ENCODE measurements around the gene CLRN2. TPM values are rescaled to one million over a fixed set of nuclear protein-coding genes. Genes with fewer than 3 reads are reported as not detected.

The CLRN2 gene
- polyA plus RNA-seq, 1 donor from 2014 or later = not detected

DNA sequence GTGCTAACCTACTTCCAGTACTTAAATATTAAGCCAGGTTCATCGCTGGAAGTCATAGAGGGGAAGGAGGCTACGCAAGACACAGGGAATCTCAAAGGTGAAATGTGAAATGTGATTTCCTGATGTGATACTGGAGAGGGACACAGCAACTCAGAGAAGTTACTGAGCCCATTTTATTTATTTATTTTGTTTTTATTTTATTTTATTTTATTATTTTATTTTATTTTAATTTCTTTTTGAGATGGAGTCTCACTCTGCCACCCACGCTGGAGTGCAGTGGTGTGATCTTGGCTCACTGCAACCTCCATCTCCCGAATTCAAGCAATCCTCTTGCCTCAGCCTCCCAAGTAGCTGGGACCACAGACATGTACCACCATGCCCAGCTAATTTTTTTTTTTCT, 19.7 kb downstream of the CLRN2 start:
- Histone ChIP-seq H3K9me2 (ENCODE audit: insufficient read depth, low read length) (no peaks in the 10 kb centered on the region), H3K27ac (ENCODE audit: low read length) (no peak overlapping the region), H3K9ac (ENCODE audit: low read length) (no peak overlapping the region), H4K20me1 (ENCODE audit: insufficient read depth) (no peaks in the 10 kb centered on the region), H3K4me2 (ENCODE audit: low read length) (no peak overlapping the region), H2AFZ (ENCODE audit: low read depth, low read length) (no peak overlapping the region), H3K27me3 (ENCODE audit: insufficient read depth, low read depth, low read length) (no peaks in the 10 kb centered on the region), H3F3A (ENCODE audit: insufficient read depth, low read length, poor library complexity, severe bottlenecking) (no peaks in the 10 kb centered on the region), H3K79me2 (replicated peaks; ENCODE audit: insufficient read depth, low read length) (no peaks in the 10 kb centered on the region), H3K36me3 (ENCODE audit: insufficient read depth, low read length) (no peaks in the 10 kb centered on the region), H3K9me3 (ENCODE audit: low read length) (no peaks in the 10 kb centered on the region), H3K4me3 (ENCODE audit: low read length) (no peak overlapping the region)
- TF ChIP-seq EZH2 (IDR thresholded peaks at IDR 0.05; ENCODE audit: borderline replicate concordance, insufficient read depth, low read length, poor library complexity, severe bottlenecking) (no peak), MXI1 (conservative IDR thresholded peaks at IDR 0.05; ENCODE audit: poor library complexity, severe bottlenecking) (no peak), RAD21 (conservative IDR thresholded peaks at IDR 0.05) (no peak), SMC3 (conservative IDR thresholded peaks at IDR 0.05; ENCODE audit: poor library complexity) (no peak), TAF1 (IDR thresholded peaks at IDR 0.05; ENCODE audit: low read depth) (no peak), POLR2AphosphoS5 (IDR thresholded peaks at IDR 0.05) (no peak), EP300 (conservative IDR thresholded peaks at IDR 0.05; ENCODE audit: poor library complexity, severe bottlenecking) (no peak)
- TF ChIP-seq, protein P1, sequence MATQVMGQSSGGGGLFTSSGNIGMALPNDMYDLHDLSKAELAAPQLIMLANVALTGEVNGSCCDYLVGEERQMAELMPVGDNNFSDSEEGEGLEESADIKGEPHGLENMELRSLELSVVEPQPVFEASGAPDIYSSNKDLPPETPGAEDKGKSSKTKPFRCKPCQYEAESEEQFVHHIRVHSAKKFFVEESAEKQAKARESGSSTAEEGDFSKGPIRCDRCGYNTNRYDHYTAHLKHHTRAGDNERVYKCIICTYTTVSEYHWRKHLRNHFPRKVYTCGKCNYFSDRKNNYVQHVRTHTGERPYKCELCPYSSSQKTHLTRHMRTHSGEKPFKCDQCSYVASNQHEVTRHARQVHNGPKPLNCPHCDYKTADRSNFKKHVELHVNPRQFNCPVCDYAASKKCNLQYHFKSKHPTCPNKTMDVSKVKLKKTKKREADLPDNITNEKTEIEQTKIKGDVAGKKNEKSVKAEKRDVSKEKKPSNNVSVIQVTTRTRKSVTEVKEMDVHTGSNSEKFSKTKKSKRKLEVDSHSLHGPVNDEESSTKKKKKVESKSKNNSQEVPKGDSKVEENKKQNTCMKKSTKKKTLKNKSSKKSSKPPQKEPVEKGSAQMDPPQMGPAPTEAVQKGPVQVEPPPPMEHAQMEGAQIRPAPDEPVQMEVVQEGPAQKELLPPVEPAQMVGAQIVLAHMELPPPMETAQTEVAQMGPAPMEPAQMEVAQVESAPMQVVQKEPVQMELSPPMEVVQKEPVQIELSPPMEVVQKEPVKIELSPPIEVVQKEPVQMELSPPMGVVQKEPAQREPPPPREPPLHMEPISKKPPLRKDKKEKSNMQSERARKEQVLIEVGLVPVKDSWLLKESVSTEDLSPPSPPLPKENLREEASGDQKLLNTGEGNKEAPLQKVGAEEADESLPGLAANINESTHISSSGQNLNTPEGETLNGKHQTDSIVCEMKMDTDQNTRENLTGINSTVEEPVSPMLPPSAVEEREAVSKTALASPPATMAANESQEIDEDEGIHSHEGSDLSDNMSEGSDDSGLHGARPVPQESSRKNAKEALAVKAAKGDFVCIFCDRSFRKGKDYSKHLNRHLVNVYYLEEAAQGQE (IDR thresholded peaks at IDR 0.05; ENCODE audit: borderline replicate concordance) = no peak
- TF ChIP-seq, protein P2, sequence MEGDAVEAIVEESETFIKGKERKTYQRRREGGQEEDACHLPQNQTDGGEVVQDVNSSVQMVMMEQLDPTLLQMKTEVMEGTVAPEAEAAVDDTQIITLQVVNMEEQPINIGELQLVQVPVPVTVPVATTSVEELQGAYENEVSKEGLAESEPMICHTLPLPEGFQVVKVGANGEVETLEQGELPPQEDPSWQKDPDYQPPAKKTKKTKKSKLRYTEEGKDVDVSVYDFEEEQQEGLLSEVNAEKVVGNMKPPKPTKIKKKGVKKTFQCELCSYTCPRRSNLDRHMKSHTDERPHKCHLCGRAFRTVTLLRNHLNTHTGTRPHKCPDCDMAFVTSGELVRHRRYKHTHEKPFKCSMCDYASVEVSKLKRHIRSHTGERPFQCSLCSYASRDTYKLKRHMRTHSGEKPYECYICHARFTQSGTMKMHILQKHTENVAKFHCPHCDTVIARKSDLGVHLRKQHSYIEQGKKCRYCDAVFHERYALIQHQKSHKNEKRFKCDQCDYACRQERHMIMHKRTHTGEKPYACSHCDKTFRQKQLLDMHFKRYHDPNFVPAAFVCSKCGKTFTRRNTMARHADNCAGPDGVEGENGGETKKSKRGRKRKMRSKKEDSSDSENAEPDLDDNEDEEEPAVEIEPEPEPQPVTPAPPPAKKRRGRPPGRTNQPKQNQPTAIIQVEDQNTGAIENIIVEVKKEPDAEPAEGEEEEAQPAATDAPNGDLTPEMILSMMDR (IDR thresholded peaks at IDR 0.05; ENCODE audit: poor library complexity, severe bottlenecking) = no peak

DNA sequence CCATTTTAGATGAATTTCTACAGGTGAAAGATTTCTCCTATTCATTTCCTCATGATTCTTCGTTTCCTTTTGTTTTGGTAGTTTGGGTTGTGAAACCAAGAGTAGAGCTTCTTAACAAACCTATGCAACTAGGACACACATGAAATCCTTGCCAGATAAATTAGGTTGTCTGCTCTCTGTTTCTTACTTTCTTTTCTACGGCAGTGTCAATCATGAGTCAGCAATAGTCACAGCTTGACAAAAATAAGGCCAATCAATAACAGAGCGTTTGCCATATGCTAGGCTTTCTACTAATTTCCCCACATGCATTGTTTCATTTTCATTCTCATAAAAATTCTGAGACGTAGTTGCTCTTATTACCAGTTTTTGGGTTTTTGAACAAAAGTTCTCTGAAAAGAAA, 20.3 kb downstream of the CLRN2 start:
- no peak overlapping the region for H3K27ac ChIP-seq (ENCODE audit: low read length)
- H3K4me3 ChIP-seq (ENCODE audit: low read length) = no peak overlapping the region
- H2AFZ ChIP-seq (ENCODE audit: low read depth, low read length) = no peak overlapping the region

More for the DNA sequence above, 20.3 kb downstream of the CLRN2 start:
- Histone ChIP-seq H3K4me2 (ENCODE audit: low read length) (no peak overlapping the region), H3K36me3 (ENCODE audit: insufficient read depth, low read length) (no peaks in the 10 kb centered on the region), H3K79me2 (replicated peaks; ENCODE audit: insufficient read depth, low read length) (no peaks in the 10 kb centered on the region), H4K20me1 (ENCODE audit: insufficient read depth) (no peaks in the 10 kb centered on the region), H3K9me3 (ENCODE audit: low read length) (no peaks in the 10 kb centered on the region), H3K9me2 (ENCODE audit: insufficient read depth, low read length) (no peaks in the 10 kb centered on the region), H3K9ac (ENCODE audit: low read length) (no peak overlapping the region), H3K27me3 (ENCODE audit: insufficient read depth, low read depth, low read length) (no peaks in the 10 kb centered on the region), H3F3A (ENCODE audit: insufficient read depth, low read length, poor library complexity, severe bottlenecking) (no peaks in the 10 kb centered on the region)
- TF ChIP-seq EP300 (conservative IDR thresholded peaks at IDR 0.05; ENCODE audit: poor library complexity, severe bottlenecking) (no peak), EZH2 (IDR thresholded peaks at IDR 0.05; ENCODE audit: borderline replicate concordance, insufficient read depth, low read length, poor library complexity, severe bottlenecking) (no peak), SMC3 (conservative IDR thresholded peaks at IDR 0.05; ENCODE audit: poor library complexity) (no peak), TAF1 (IDR thresholded peaks at IDR 0.05; ENCODE audit: low read depth) (no peak), RAD21 (conservative IDR thresholded peaks at IDR 0.05) (no peak), POLR2AphosphoS5 (IDR thresholded peaks at IDR 0.05) (no peak), MXI1 (conservative IDR thresholded peaks at IDR 0.05; ENCODE audit: poor library complexity, severe bottlenecking) (no peak)
- TF ChIP-seq, protein P1 (IDR thresholded peaks at IDR 0.05; ENCODE audit: borderline replicate concordance) = no peak
- TF ChIP-seq, protein P2 (IDR thresholded peaks at IDR 0.05; ENCODE audit: poor library complexity, severe bottlenecking) = no peak
